HG03521 (cell line): ENCODE data around the gene SEC24C.
A peak's percentile ranks its signal among the peaks of the same experiment; 100 is the strongest.
"Not testable (repeated sequence)": the region's sequence is repeated elsewhere in the genome, so short reads cannot be mapped to it uniquely, and the experiment has no call there.

Experiments
- ATAC-seq: cut with Tn5 transposase; IDR thresholded peaks from one replicate; pipeline ENCODE4 v1.9.1; 2021; ENCODE audit warnings: mild to moderate bottlenecking, moderate library complexity; ENCODE audit not compliant: unreplicated experiment

The SEC24C gene

DNA sequence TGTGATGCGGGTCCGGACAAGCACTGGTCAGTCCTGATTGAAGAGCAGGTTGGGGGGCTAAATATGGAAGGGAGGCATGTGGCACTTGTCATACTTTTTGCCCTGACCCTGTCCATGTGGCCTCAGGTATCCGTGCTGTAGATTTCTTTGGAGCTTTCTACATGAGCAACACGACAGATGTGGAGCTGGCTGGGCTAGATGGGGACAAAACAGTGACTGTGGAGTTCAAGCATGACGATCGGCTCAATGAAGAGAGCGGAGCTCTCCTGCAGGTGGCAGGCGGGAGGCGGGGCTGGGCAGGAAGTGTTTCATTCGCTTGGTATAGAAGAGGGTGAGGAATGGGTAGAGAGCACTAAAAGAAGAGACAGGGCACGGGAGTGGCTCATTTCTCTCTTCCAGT is 24.7 kb downstream of the SEC24C start:
- no peak for ATAC-seq

DNA sequence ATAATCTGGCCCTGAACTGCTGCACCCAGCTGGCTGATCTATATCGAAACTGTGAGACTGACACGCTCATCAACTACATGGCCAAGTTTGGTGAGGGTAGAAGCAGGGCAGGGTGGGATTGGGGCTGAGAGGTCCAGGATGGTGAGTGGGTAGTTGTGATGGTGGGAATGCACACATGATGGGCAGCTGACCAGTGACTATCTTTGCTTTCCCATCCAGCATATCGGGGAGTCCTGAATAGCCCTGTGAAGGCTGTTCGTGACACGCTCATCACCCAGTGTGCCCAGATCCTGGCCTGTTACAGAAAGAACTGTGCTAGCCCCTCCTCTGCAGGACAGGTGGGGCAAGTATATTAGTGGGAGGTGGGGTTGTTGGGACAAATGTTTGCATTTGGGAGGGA is 25.2 kb downstream of the SEC24C start:
- no peak for ATAC-seq

DNA sequence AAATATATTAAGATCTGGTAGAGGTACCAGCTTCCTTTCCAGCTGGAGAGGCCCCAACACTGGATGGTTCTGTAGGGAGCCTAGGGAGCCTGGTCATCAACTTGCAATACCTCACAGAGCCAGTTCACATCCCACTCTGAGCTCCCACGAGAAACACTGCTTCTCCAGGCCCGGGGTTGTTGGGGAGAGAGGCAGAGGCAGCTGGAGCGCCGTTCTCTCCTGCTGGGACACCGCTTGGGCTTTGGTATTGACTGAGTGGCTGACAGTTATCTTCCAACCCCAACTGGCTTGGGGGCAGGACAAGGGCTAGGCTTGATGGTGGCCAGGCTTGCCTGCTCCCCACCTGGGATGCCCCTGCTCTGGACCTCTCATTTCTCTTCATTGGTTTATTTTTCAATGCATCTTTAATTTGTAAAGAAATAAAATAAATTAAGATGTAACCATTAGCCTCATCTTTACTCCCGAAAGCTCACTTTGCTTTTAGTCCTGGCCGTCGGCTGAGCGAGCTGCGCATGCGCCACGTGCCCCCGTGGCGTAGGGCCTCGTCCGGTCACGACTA is 27.6 kb downstream of the SEC24C start:
- peak; percentile 1 for ATAC-seq

DNA sequence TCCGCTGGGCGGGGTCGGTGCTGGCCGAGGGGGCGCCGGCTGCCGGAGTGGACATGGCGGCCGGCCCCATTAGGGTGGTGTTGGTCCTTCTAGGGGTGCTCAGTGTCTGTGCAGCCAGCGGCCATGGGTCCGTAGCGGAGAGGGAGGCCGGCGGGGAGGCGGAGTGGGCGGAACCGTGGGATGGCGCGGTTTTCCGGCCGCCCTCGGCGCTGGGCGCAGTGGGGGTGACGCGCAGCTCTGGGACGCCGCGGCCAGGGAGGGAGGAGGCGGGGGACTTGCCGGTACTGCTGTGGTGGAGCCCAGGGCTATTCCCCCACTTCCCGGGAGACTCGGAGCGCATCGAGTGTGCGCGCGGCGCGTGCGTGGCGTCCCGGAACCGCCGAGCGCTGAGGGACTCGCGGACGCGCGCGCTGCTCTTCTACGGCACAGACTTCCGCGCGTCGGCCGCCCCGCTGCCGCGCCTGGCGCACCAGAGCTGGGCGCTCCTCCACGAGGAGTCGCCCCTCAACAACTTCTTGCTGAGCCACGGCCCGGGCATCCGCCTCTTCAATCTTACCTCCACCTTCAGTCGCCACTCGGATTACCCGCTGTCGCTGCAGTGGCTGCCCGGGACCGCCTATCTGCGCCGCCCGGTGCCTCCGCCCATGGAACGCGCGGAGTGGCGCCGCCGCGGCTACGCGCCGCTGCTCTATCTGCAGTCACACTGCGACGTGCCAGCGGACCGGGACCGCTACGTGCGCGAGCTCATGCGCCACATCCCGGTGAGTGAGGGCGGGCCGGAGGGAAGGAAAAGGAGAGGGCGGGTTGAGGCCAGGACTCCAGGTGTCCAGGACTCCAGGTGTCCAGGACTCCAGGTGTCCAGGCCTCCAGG is 28.3 kb downstream of the SEC24C start:
- ATAC-seq = peak; percentile 61

DNA sequence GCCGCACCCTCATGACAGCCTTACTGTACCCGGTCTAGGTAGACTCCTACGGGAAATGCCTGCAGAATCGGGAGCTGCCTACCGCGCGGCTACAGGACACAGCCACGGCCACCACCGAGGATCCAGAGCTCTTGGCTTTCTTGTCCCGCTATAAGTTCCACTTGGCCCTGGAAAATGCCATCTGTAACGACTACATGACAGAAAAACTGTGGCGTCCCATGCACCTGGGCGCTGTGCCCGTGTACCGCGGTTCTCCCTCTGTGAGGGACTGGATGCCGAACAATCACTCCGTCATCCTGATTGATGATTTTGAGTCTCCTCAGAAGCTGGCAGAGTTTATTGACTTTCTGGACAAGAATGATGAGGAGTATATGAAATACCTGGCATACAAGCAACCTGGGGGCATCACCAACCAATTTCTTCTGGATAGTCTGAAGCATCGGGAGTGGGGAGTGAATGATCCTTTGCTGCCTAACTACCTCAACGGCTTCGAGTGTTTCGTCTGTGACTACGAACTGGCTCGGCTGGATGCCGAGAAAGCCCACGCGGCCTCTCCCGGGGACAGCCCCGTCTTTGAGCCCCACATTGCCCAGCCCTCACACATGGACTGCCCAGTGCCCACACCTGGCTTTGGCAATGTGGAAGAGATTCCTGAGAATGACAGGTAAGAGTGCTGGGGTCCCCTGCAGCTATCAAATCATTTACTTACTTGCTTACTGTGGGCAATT is 29.1 kb downstream of the SEC24C start:
- no peak for ATAC-seq

DNA sequence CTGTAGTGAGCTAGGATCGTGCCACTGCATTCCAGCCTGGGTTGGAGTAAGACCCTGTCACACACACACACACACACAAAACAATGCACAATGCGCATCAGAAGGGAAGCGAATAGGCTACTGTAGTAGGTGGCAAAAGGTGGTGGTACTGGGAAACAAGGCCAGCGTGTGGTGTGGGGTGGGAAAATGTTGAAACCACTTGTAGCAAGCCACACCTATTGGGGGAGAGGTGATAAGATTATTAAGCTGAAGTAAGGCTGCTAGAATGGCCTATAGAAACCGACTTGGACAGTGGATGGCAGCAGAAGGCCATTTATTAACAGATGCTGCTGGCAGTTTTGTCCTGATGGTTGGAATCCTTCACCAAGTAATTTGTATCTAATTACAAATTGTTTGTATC is 30.5 kb downstream of the SEC24C start:
- ATAC-seq = no peak

DNA sequence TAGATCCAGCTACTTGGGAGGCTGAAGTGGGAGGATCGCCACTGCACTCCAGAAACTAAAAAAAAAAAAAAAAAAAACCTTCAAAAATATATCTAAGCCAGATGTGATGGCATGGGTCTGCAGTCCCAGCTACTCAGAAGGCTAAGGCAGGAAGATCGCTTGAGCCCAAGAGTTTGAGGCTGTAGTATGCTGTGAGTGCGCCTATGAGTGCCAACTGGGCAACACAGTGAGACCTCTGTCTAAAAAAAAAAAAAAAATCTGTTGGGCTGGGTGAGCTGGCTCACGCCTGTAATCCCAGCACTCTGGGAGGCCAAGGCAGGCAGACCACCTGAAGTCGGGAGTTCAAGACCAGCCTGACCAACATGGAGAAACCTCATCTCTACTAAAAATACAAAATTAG is 34.8 kb downstream of the SEC24C start:
- no peak for ATAC-seq

DNA sequence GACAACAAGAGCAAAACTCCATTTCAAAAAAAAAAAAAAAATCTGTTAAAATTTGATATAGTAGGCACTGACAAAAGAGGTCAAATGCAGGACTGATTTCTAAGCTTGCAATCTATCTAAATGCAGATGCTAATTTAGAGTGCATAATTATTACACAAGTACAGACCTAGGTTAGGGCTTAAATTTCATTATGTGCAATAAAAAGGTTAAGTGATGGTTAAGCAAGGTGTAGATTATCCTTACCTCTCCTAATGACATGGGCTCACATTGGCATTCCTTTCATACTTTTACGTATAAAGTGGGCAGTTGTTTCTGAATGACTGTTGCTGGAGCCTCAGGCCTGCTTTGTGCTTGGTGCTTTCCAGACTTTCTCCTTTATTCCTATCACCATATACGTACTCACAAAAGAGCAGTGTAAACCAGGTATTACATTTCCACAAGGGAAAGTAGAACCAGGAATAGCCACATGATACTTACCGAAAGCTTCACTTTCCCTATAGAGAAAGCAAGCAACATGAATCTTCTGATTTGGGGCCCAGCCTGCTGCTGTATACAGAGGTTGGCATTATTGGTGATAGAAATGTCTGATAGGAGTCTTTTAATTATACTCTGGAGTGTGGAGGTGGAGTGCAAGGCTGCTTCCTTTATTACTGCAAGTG is 35.5 kb downstream of the SEC24C start:
- ATAC-seq = no peak

DNA sequence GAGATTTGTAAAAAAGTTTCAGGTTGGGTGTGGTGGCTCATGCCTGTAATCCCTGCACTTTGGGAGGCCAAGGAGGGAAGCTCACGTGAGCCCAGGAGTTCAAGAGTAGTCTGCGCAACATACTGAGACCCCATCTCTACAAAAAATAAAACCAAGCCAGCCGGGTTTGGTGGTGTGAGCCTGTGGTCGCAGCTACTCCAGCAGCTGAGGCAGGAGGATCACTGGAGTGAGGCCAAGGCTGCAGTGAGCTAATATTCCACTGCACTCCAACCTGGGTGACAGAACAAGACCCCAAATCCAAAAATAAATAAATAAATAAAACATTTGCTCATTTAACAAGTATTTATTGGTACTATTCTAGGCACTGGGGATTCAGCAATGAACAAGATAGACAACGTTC is 36.1 kb downstream of the SEC24C start:
- no peak for ATAC-seq

DNA sequence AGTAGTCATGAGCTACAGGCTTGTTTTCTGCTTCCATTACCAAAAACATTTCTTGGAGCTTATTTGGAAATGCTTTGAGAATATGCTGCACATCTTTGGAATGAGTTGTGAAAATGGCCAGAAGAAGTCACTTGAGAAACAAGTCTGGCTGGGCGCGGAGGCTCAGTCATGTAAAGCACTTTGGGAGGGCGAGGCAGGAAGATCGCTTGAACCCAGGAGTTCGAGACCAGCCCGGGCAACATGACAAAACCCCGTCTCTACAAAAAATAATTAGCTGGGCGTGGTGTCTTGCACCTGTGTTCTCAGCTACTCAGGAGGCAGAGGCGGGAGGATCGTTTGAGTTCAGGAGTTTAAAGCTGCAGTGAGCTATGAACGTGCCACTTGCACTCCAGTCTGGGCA is 36.8 kb downstream of the SEC24C start:
- ATAC-seq = no peak

DNA sequence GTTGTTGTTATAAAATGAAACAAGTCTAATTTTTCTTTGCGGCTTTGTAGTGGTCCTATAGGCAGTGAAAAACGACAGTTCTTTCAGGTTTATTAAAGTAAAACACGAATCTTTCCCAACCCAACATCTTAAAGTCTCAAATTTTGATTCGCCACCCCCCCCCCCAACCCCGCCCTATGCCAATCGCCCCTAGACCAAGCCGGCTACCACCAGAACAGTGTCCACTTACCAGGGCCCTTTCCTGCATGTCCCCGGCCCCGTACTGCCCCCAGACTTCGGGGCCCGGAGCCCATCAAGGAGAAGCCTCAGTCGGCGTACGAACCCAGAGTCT is 37.3 kb downstream of the SEC24C start:
- no peak for ATAC-seq

DNA sequence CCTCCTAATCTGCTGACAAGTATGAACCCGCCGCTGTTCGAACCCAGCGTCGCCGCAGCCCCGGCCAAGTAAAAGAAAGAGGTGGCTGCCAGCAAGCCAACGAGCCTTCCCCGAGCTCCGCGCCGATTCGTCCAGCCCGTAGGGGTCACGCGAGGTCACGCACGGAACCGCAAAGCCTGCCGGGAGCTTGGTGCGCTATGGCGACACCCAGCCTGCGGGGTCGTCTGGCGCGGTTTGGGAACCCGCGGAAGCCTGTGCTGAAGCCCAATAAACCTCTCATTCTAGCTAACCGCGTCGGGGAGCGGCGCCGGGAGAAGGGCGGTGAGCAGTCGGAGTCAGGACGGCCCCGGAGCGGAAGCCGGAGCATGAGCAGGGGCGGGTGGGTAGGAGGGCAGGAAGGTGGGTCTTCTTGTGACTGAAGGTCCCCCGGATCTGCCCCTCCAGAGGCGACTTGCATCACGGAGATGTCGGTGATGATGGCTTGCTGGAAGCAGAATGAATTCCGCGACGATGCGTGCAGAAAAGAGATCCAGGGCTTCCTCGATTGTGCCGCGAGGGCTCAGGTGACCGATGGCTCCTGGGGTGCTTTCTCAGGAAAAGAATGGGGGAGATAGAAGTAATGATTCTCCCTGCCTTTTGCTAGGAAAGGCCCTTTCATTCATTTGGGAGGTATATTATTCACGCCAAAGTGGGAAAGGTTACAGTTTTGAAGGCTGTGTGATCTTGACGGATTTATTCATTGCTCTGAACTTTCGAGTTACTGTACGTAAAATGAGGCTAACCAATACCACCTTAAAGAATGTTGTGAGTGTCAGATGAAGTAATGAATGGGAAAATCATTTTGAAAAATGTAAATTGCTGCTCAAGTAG is 37.9 kb downstream of the SEC24C start, which contains the start of gene CHCHD1:
CHCHD1 (plus strand) TSS at position 170 of the 870 bp plus-strand sequence; CDS start at position 198, 28 bp downstream.
- peak; percentile 39 for ATAC-seq

DNA sequence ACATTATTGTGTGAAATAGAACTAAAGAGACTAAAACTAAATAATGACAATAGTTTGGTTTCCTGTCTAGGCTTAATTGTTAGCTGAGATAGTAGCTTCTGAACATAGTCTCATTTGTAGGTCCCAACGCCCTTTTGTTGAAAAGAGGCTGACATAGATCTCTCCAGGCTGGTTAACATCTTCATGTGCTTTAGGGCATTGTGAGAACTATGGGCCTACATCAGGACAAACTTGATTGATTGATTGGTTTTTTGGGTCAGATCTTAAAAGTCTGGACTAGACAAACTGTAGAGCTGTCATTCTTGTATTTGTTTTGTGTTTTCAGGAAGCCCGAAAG is 38.5 kb downstream of the SEC24C start:
- ATAC-seq = no peak

DNA sequence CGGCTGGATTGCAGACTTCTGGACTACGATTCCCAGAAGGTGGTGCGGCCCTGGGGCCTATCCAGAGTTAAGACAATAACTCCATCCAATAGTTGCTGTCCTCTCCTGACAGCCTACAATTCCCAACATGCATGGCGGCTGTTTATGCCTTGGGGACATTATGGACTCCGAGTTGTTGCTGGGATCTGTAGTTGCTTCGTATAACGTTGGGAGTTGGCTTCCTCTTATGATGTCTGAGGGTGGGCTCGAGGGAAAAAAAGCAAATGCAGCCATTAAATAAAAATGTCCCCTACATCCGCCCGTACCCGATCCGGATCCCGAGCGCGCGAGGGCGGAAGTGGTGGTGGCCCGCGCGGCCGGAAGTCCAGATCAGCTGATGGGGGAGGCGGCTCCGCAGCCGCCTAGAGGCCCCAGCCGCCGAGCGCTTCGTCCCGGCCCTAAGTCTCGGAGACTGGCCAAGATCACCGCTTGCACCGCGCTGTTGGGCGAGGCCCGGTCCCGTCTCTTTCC is 41.1 kb downstream of the SEC24C start, which contains the start of gene ZSWIM8:
ZSWIM8 (plus strand) TSS at position 396 of the 510 bp plus-strand sequence. CDS start 273 bp downstream, outside the sequence.
- ATAC-seq = peak; percentile 68

DNA sequence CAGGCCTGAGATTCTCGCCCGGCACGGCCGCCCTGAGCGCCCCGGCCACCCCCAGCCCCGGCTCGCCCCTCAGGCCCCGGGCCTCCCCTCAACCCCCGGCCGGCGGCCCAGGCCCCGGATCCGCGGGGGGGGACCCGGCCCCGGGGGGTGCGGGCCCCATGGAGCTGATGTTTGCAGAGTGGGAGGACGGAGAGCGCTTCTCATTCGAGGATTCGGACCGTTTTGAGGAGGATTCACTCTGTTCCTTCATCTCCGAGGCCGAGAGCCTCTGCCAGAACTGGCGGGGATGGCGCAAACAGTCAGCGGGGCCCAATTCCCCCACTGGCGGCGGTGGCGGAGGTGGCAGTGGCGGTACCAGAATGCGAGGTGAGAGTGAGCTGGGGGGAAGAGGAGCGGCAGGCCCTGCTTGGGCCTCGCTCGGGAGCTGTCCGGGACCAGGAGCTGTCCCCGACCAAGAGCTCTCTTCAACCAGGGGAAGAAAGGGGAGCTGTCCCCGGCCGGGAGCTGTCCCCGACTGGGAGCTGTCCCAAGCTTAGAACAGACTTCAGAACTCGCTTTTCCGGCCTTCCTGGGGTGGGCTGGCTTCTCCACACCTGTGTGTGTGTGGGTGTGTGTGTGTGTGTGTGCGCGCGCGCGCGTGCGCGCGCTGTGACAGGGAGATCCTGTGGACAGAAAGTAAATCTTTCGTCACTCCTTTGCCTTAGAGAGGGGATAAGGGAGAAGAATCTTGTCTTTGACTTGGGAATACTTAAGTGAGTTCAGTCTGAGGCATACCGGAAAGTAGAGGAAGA is 41.7 kb downstream of the SEC24C start:
- ATAC-seq = peak; percentile 28

DNA sequence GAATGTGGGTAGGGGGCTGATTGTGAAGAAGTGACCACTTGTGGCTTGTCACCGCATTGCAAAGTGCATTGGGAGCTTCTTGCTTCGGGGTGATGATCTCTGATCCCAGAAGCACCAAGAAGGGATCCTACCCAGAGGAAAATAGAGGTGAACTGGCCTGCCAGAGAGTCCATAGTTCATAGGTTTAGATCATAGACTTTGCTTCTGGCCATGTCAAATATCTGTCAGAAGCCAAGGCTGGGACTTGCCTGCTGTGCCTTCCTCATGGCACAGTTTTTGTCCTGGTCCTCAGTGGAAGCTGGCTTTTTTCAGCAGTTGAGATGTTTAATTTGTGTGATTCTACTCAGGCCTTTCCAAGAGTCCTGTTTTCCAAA is 42.3 kb downstream of the SEC24C start:
- no peak for ATAC-seq

DNA sequence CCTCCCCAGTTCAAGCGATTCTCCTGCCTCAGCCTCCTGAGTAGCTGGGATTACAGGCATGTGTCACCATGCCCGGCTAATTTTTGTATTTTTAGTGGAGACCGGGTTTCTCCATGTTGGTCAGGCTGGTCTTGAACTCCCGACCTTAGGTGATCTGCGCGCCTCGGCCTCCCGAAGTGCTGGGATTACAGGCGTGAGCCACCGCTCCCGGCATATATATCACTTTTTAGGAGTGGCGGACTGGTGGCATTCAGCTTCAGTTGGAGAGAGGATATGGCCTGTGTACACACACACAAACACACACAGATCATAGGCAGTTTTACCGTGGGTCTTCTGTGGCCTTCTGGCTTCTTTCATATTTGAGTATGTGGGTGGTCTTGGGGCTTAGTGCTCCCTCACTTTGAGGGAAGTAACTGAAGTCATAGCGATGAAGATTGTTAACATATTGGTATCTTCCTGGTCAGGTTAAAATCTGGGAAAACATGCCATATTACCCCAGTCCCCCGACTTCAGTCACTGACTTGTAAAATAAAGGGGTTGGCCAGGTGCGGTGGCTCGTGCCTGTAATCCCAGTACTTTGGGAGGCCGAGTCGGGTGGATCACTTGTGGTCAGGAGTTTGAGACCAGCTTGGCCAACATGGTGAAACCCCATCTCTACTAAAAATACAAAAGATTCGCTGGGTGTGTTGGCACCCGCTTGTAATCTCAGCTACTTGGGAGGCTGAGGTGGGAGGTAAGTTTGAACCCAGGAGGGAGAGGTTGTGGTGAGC is 43.0 kb downstream of the SEC24C start:
- ATAC-seq = not testable (repeated sequence)

DNA sequence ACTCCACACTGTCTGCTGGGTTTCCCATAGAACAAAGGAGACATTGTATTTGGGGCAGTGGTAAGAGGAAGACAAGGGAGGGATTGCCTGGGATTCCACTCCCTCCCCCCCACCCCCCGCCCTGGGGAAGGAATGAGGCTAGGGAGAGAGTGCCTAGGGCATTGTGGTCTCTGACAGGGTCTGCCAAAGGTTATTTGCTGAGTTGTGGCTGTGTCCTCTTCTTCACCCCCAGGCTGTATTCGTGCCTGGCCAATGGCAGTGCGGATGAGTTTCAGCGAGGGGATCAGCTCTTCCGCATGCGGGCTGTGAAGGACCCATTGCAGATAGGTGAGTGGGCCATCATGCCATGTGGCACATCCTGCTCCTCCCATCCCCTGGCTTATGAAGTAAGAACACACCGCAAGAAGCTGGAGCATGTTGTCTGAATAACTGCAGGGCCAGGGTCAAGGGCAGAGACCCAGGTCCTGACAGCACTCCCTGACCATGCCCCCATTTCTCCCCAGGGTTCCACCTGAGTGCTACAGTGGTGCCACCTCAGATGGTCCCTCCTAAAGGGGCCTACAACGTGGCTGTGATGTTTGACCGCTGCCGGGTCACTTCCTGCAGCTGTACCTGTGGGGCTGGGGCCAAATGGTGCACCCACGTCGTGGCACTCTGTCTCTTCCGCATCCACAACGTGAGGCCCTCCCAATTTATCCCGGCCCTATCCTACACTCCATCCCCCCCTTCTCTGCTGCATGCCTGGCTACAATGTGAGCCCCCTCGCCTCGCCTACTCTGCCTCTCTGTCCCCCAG is 44.9 kb downstream of the SEC24C start:
- ATAC-seq = no peak
